ENCODE data around the gene CCDC81. TPM values are rescaled to one million over a fixed set of nuclear protein-coding genes. Genes with fewer than 3 reads are reported as not detected.

The CCDC81 gene
- polyA plus RNA-seq, 2 of the 4 experiments (the other 2 are of a cell fraction) = 0.30 to 0.71 TPM

DNA sequence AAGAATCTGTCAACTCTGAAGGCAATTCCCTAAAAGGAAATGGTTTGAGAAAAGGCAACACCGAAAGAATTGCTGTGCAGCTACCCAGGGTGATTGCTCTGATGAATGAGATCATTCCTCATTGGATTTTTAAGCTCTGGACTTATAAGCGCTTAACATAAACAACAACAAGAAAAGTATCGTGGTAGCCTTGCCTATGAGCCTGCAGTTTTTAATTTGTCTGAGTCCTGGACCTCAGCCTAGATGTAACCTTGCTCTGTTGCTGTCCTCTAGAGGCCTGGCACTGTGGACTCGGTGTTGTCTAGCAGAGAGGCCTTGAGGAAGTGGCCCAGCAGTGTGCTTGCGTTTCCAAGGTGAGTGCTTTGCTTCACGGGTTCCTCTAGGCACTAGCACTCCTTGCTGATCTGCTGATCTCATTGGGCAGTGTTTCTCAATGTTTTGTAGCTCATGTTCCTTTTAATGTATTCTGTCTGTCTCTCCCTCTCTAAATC is 20.4 kb downstream of the CCDC81 start:
- Histone ChIP-seq H3K4me3 (no peak overlapping the region), H3K27ac (no peak overlapping the region), H3K4me2 (no peak overlapping the region), H3K4me1 (no peaks in the 10 kb centered on the region), H3K9me3 (no peaks in the 10 kb centered on the region)
- POLR2A ChIA-PET = no interaction called here
- TF ChIP-seq ZFP36 (IDR thresholded peaks at IDR 0.05; ENCODE audit: borderline replicate concordance, partially characterized antibody) = no peak
- TF ChIP-seq E2F6 (IDR thresholded peaks at IDR 0.05; ENCODE audit: borderline replicate concordance, low read depth) = no peak
- no peak for TF ChIP-seq KDM5A (IDR thresholded peaks at IDR 0.05)
- TF ChIP-seq ZSCAN20 (CRISPR knock-in tag; IDR thresholded peaks at IDR 0.05) = no peak
- TF ChIP-seq CHD2 (IDR thresholded peaks at IDR 0.05; ENCODE audit: low read length, partially characterized antibody) = no peak
- TF ChIP-seq PHF8 (IDR thresholded peaks at IDR 0.05; ENCODE audit: borderline replicate concordance, low read depth) = no peak
- TF ChIP-seq RNF2 (IDR thresholded peaks at IDR 0.05; ENCODE audit: borderline replicate concordance, low read depth) = no peak
- no peak for TF ChIP-seq FOSB (CRISPR knock-in tag; IDR thresholded peaks at IDR 0.05)
- TF ChIP-seq CTCF (IDR thresholded peaks at IDR 0.05) = no peak
- no peak for TF ChIP-seq HOXB5 (CRISPR knock-in tag; IDR thresholded peaks at IDR 0.05)
- TF ChIP-seq RFX5 (IDR thresholded peaks at IDR 0.05) = no peak
- TF ChIP-seq JUN (IDR thresholded peaks at IDR 0.05) = no peak
- no peak for TF ChIP-seq MAZ (IDR thresholded peaks at IDR 0.05; ENCODE audit: borderline replicate concordance, low read depth, low read length)
- no peak for TF ChIP-seq NR3C1 (IDR thresholded peaks at IDR 0.05)
- no peak for TF ChIP-seq FOSL2 (IDR thresholded peaks at IDR 0.05)
- no peak for TF ChIP-seq FOSL2 (CRISPR knock-in tag; IDR thresholded peaks at IDR 0.05)
- TF ChIP-seq TP53 (CRISPR knock-in tag; IDR thresholded peaks at IDR 0.05) = no peak
- TF ChIP-seq ATOH8 (CRISPR knock-in tag; IDR thresholded peaks at IDR 0.05; ENCODE audit: low read depth) = no peak
- CTCF ChIA-PET = interaction anchor here (0.8 to 2.2 kb wide), 4 partner anchors 10 to 353 kb away, joined by 3 to 7 read pairs (median 4); no protein-coding TSS in a partner anchor
- WGBS (ENCODE audit: missing lambda C conversion rate) = 62% methylated on average over 6 of the region's 6 CpGs
- DNase-seq (ENCODE audit: low read depth in 1 of 2, low spot score in 1 of 2) = no peak
- no peak for FAIRE-seq
- ATAC-seq = peak in 1 of 2 experiments; percentile 42; a peak in 3 of 6 replicates

DNA sequence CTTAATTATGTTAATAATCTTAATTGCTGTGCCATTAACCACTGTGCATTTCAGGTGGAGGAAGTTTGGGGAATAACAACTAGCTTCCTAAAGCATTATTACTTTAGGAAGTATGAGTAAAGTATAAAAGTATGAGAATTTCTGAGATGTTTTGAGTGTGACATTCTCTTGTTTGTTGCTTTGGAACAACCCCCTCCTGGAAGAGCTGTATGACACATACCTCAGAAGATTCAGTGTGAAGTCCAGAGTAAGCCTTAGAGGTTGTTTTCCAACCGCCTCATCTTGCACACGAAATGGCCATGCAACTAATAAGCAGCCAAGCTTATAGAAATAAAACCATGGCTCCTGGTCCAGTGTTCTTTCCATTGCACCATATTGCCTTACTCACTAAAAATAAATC is 21.7 kb downstream of the CCDC81 start:
- DNase-seq (ENCODE audit: low read depth in 1 of 2, low spot score in 1 of 2) = no peak

More for the DNA sequence above, 21.7 kb downstream of the CCDC81 start:
- H3K27ac ChIP-seq = no peak overlapping the region
- no peak overlapping the region for H3K4me3 ChIP-seq
- no peak for FAIRE-seq
- no peak overlapping the region for H3K4me2 ChIP-seq
- no peak for TF ChIP-seq PHF8 (IDR thresholded peaks at IDR 0.05; ENCODE audit: borderline replicate concordance, low read depth)
- no peak for TF ChIP-seq NFE2L2 (conservative IDR thresholded peaks at IDR 0.05; ENCODE audit: low read length)
- no peak for TF ChIP-seq USF2 (IDR thresholded peaks at IDR 0.05)
- H3K9me3 ChIP-seq = no peaks in the 10 kb centered on the region
- CTCF ChIA-PET = interaction anchor here (1.6 to 1.7 kb wide), 2 partner anchors 10 to 35 kb away, joined by 6 to 8 read pairs; no protein-coding TSS in a partner anchor
- POLR2A ChIA-PET = no interaction called here
- 78% methylated on average over 2 of the region's 2 CpGs for WGBS (ENCODE audit: missing lambda C conversion rate)
- no peak for ATAC-seq
- H3K4me1 ChIP-seq = no peaks in the 10 kb centered on the region
